LNCAP (cell line): ENCODE data around the gene PRDM16.

ENCODE experiments used
- TF ChIP-seq, protein P1 (sequence below): fragments of 450-650 bp; IDR thresholded peaks from 2 replicates; pipeline ENCODE4 v1.5.1; 2017; ENCODE audit warnings: mild to moderate bottlenecking

PRDM16 gene

GRCh38 chr1:3221112-3222041, 152.4 kb downstream of the PRDM16 start:
- TF ChIP-seq, protein P1, sequence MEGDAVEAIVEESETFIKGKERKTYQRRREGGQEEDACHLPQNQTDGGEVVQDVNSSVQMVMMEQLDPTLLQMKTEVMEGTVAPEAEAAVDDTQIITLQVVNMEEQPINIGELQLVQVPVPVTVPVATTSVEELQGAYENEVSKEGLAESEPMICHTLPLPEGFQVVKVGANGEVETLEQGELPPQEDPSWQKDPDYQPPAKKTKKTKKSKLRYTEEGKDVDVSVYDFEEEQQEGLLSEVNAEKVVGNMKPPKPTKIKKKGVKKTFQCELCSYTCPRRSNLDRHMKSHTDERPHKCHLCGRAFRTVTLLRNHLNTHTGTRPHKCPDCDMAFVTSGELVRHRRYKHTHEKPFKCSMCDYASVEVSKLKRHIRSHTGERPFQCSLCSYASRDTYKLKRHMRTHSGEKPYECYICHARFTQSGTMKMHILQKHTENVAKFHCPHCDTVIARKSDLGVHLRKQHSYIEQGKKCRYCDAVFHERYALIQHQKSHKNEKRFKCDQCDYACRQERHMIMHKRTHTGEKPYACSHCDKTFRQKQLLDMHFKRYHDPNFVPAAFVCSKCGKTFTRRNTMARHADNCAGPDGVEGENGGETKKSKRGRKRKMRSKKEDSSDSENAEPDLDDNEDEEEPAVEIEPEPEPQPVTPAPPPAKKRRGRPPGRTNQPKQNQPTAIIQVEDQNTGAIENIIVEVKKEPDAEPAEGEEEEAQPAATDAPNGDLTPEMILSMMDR, result no peak

- TF ChIP-seq, protein P1, result no peak
These were observed 153.2 kb downstream of the PRDM16 start for GRCh38 chr1:3222042-3222692.

DNA sequence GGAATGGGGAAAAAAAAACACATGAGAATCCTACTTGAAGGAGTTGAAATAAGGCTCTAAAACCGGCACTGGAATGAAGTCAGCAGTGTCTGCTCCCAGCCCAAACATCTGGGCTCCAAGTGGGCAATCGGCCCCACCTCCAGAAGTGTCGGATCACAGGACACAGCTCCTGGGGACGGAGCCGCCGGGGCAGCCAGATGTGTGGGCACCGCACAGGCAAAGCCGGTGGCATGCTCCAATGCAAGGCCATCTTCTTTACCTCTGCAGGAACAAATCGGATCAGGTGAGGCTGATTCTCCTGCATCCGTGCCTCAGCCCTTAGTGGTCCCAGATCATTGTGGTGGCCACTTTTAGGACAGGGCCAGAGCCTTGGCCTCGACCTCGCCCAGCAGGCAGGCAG, 156.7 kb downstream of the PRDM16 start:
- TF ChIP-seq, protein P1, result no peak

DNA sequence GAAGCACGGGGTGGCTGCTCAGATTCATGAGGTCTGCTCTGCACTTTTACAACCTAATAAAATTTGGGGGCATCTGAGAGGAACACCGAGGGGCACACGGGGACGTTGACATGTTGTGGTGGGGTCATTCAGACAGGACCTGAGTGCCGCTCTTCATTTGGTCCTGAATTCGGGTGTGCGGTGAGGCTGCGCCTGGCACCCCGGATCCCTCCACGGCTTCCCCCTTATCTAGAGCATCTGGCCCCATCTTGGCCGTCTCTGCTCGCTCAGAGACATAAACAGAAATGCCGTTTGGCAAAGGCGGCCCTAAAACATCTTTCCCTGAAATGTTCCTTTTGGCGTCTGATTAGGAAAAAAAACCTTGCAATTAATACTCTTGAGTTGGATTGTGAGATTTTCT, 157.2 kb downstream of the PRDM16 start:
- TF ChIP-seq, protein P1, result no peak

- TF ChIP-seq, protein P1, result no peak
These were observed 157.8 kb downstream of the PRDM16 start for GRCh38 chr1:3226701-3227350.

DNA sequence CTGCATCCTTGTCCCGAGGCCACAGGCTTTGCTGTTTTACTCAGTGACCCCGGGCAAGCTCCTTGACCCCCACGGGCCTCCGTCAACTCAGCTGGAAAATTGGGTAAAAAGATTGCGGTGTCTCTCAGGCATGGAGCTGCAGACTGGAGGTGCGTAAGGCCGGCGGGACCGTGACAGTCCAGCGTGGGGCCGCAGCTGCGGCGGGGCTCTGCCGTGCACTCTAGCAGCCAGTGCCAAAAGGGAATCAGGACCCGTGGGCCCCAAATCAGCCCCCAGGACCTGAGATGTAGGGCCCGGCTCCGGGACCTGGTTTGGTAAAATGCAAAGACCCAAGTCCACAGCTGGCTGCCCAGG, 158.3 kb downstream of the PRDM16 start:
- TF ChIP-seq, protein P1, result no peak

DNA sequence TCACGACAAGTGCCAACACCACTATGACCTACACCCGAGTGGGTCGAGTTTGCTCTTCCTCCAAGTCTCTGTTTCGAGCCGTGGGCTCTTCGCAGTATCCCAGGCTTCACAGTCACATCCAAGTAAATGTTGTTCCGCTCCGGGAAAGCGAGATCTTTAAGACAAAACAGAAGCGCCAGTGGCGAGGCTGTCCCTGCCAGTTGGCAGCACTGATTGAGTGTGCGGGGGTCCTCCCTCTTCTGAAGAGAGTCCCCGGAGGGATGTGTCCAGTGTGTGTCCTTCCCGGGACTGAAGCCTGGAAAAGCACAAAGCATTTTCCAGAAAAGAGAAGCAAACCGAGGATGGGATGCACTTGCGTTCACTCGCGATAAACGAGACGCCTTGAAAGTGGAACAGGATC, 158.9 kb downstream of the PRDM16 start:
- TF ChIP-seq, protein P1, result no peak
